ENCODE measurements around the gene STX5.
"Not testable (repeated sequence)": the region's sequence is repeated elsewhere in the genome, so short reads cannot be mapped to it uniquely, and the experiment has no call there.

The STX5 gene

GRCh38 chr11:62874851-62875250 is 43.0 kb upstream of the STX5 start:
- Histone ChIP-seq H3K36me3 (ENCODE audit: control insufficient read depth, low read length) (peaks cover 66% of the 10 kb centered on the region), H3F3A (ENCODE audit: control insufficient read depth, insufficient read depth) (peaks cover 22% of the 10 kb centered on the region), H3K4me1 (ENCODE audit: control insufficient read depth, low read length) (peaks cover 7% of the 10 kb centered on the region), H3K9me3 (ENCODE audit: control insufficient read depth, insufficient read depth, low read length) (no peaks in the 10 kb centered on the region), H3K4me3 (ENCODE audit: low read length) (no peak overlapping the region), H3K27me3 (ENCODE audit: control insufficient read depth, low read length) (no peaks in the 10 kb centered on the region), H4K20me1 (ENCODE audit: control insufficient read depth, insufficient read depth, low read depth, low read length) (peaks cover 4% of the 10 kb centered on the region), H3K4me2 (ENCODE audit: low read length) (no peak overlapping the region), H3K79me2 (ENCODE audit: control insufficient read depth, low read length) (peaks cover 88% of the 10 kb centered on the region), H3K27ac (ENCODE audit: low read depth, low read length) (no peak overlapping the region), H3K9me2 (replicated peaks; ENCODE audit: control insufficient read depth, low read length) (no peaks in the 10 kb centered on the region)
- TF ChIP-seq EZH2phosphoT487 (IDR thresholded peaks at IDR 0.05; ENCODE audit: borderline replicate concordance, low read length) (no peak), CTCF (IDR thresholded peaks at IDR 0.05; ENCODE audit: low read depth, low read length, poor library complexity, severe bottlenecking) (no peak)

- Histone ChIP-seq H4K20me1 (ENCODE audit: control insufficient read depth, insufficient read depth, low read depth, low read length) (peaks cover 29% of the 10 kb centered on the region), H3K79me2 (ENCODE audit: control insufficient read depth, low read length) (peaks cover 98% of the 10 kb centered on the region), H3K4me2 (ENCODE audit: low read length) (no peak overlapping the region), H3F3A (ENCODE audit: control insufficient read depth, insufficient read depth) (peaks cover 22% of the 10 kb centered on the region), H3K4me3 (ENCODE audit: low read length) (no peak overlapping the region), H3K36me3 (ENCODE audit: control insufficient read depth, low read length) (peaks cover 60% of the 10 kb centered on the region), H3K9me2 (replicated peaks; ENCODE audit: control insufficient read depth, low read length) (no peaks in the 10 kb centered on the region), H3K4me1 (ENCODE audit: control insufficient read depth, low read length) (peaks cover 34% of the 10 kb centered on the region), H3K9me3 (ENCODE audit: control insufficient read depth, insufficient read depth, low read length) (no peaks in the 10 kb centered on the region), H3K27me3 (ENCODE audit: control insufficient read depth, low read length) (no peaks in the 10 kb centered on the region), H3K27ac (ENCODE audit: low read depth, low read length) (no peak overlapping the region)
- TF ChIP-seq EZH2phosphoT487 (IDR thresholded peaks at IDR 0.05; ENCODE audit: borderline replicate concordance, low read length) (no peak), CTCF (IDR thresholded peaks at IDR 0.05; ENCODE audit: low read depth, low read length, poor library complexity, severe bottlenecking) (no peak)
Measured at GRCh38 chr11:62865635-62866034, 33.8 kb upstream of the STX5 start.

- Histone ChIP-seq H3K27ac (ENCODE audit: low read depth, low read length) (no peak overlapping the region), H3F3A (ENCODE audit: control insufficient read depth, insufficient read depth) (peaks cover 24% of the 10 kb centered on the region), H3K4me1 (ENCODE audit: control insufficient read depth, low read length) (peaks cover 48% of the 10 kb centered on the region), H4K20me1 (ENCODE audit: control insufficient read depth, insufficient read depth, low read depth, low read length) (peaks cover 29% of the 10 kb centered on the region), H3K27me3 (ENCODE audit: control insufficient read depth, low read length) (no peaks in the 10 kb centered on the region), H3K9me3 (ENCODE audit: control insufficient read depth, insufficient read depth, low read length) (no peaks in the 10 kb centered on the region), H3K79me2 (ENCODE audit: control insufficient read depth, low read length) (peaks cover 100% of the 10 kb centered on the region), H3K9me2 (replicated peaks; ENCODE audit: control insufficient read depth, low read length) (no peaks in the 10 kb centered on the region), H3K36me3 (ENCODE audit: control insufficient read depth, low read length) (peaks cover 68% of the 10 kb centered on the region), H3K4me2 (ENCODE audit: low read length) (peak overlapping the region; percentile 91; the same call in 1 of the 2 replicates), H3K4me3 (ENCODE audit: low read length) (no peak overlapping the region)
- no peak for TF ChIP-seq EZH2phosphoT487 (IDR thresholded peaks at IDR 0.05; ENCODE audit: borderline replicate concordance, low read length)
- no peak for TF ChIP-seq CTCF (IDR thresholded peaks at IDR 0.05; ENCODE audit: low read depth, low read length, poor library complexity, severe bottlenecking)
Measured at GRCh38 chr11:62863687-62864335, 32.0 kb upstream of the STX5 start.

DNA sequence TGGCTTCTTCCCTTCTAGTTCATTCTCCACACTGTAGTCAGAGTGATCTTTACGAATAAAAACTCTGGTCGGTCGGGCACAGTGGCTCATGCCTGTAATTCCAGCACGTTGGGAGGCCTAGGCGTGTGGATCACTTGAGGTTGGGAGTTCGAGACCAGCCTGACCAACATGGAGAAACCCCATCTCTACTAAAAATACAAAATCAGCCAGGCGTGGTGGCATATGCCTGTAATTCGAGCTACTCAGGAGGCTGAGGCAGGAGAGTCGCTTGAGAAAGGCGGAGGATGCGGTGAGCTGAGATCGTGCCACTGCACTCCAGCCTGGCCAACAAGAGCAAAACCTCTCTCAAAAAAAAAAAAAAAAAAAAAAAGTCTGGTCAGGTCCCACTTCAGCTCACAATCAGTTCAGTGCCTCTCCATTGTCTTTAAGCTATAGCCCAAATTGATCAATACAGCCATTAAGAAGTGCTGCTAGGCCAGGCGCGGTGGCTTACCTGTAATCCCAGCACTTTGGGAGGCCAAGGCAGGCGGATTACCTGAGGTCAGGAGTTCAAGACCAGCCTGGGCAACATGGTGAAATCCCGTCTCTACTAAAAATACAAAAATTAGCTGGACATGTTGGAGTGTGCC is 29.8 kb upstream of the STX5 start:
- not testable (repeated sequence) for H3K9me2 ChIP-seq (replicated peaks; ENCODE audit: control insufficient read depth, low read length); H3K9me3 ChIP-seq (ENCODE audit: control insufficient read depth, insufficient read depth, low read length); H3K27me3 ChIP-seq (ENCODE audit: control insufficient read depth, low read length)
- peaks cover 24% of the 10 kb centered on the region for H3F3A ChIP-seq (ENCODE audit: control insufficient read depth, insufficient read depth)
- peak overlapping the region; percentile 50; the same call in 1 of the 2 replicates for H3K27ac ChIP-seq (ENCODE audit: low read depth, low read length)
- peaks cover 74% of the 10 kb centered on the region for H3K36me3 ChIP-seq (ENCODE audit: control insufficient read depth, low read length)
- H3K4me2 ChIP-seq (ENCODE audit: low read length), result peak overlapping the region; percentile 91
- peaks cover 100% of the 10 kb centered on the region for H3K79me2 ChIP-seq (ENCODE audit: control insufficient read depth, low read length)
- peak overlapping the region; percentile 31 for H3K4me3 ChIP-seq (ENCODE audit: low read length)
- H4K20me1 ChIP-seq (ENCODE audit: control insufficient read depth, insufficient read depth, low read depth, low read length), result peaks cover 29% of the 10 kb centered on the region
- H3K4me1 ChIP-seq (ENCODE audit: control insufficient read depth, low read length), result peaks cover 54% of the 10 kb centered on the region
